Upper lobe of left lung (tissue), 6 donors: ENCODE results near the gene C18orf54. TPM values are rescaled to one million over a fixed set of nuclear protein-coding genes. Genes with fewer than 3 reads are reported as not detected.
A peak's percentile ranks its signal among the peaks of the same experiment; 100 is the strongest.
"Not testable (repeated sequence)": the region's sequence is repeated elsewhere in the genome, so short reads cannot be mapped to it uniquely, and the experiment has no call there.

Experiments
- ATAC-seq, 2 donors: fragments of 200-7000 bp; cut with Tn5 transposase; one replicate each; pipeline ENCODE4 v1.9.1; 2022; ENCODE audit warnings: mild to moderate bottlenecking in 2 of 2, moderate library complexity in 2 of 2; ENCODE audit not compliant: low FRiP score in 2 of 2
- DNase-seq, 2 donors: peaks; one replicate each; pipeline ENCODE4 v3.0.0-alpha.2; 2019 to 2020
- H3K27ac ChIP-seq, 4 donors: fragments of 200-600 bp; sonication (generic); one replicate each; pipeline ENCODE4 v1.5.1; 2016 to 2019
- H3K27me3 ChIP-seq, 4 donors: fragments of 200-600 bp; sonication (generic); one replicate each; pipeline ENCODE4 v1.5.1; 2017 to 2019
- H3K36me3 ChIP-seq, 4 donors: fragments of 200-600 bp; sonication (generic); one replicate each; pipeline ENCODE4 v1.5.1; 2016 to 2019
- H3K4me1 ChIP-seq, 4 donors: fragments of 200-600 bp; sonication (generic); one replicate each; pipeline ENCODE4 v1.5.1; 2018 to 2019
- H3K4me3 ChIP-seq, 4 donors: fragments of 200-600 bp; sonication (generic); one replicate each; pipeline ENCODE4 v1.5.1; 2017 to 2019; ENCODE audit warnings: mild to moderate bottlenecking in 2 of 4, moderate library complexity in 1 of 4
- H3K9me3 ChIP-seq, 4 donors: fragments of 200-600 bp; sonication (generic); one replicate each; pipeline ENCODE4 v1.5.1; 2018 to 2019
- CTCF ChIP-seq, 6 experiments: fragments of 450-650 bp in 4 of 6; fragments of 200-600 bp in 2 of 6; sonication (generic) in 2 of 6; IDR thresholded peaks; one replicate each; pipeline ENCODE4 v1.5.1; 2016 to 2019; ENCODE audit warnings: antibody characterized with exemption in 6 of 6
- EP300 ChIP-seq, 4 donors: sonication (generic); formaldehyde crosslinking; IDR thresholded peaks; one replicate each; pipeline ENCODE4 v1.5.1; 2017; ENCODE audit warnings: antibody characterized with exemption in 4 of 4, control low read depth in 2 of 4
- POLR2A ChIP-seq, 4 donors: fragments of 450-650 bp; IDR thresholded peaks; one replicate each; pipeline ENCODE4 v1.5.1; 2016 to 2017; ENCODE audit warnings: antibody characterized with exemption in 4 of 4, mild to moderate bottlenecking in 2 of 4
- POLR2AphosphoS5 ChIP-seq, 2 donors: sonication (generic); formaldehyde crosslinking; IDR thresholded peaks; one replicate each; pipeline ENCODE4 v1.5.1; 2017; ENCODE audit warnings: antibody characterized with exemption in 2 of 2
- WGBS, 2 donors: methylation state at CpG; one replicate each; pipeline ENCODE4 v1.1.5; 2017 to 2018; 5-methylcytosine and 5-hydroxymethylcytosine counted together
- total RNA-seq, 6 donors: library from RNA; depleted of rRNA in 4 of 6; stranded (reverse); fragments of >200 nt in 4 of 6; gene quantifications; one replicate each; pipeline versions ENCODE4 v1.1.0 to v1.2.1, GENCODE V29; 2016 to 2021
- donor health status: DM: no; HTN: no; CAD: no; lungs with moderate emphysema.
- donor health status: DM: no; HTN: yes; CAD: no; lungs with severe emphysema.

Gene C18orf54
- total RNA-seq, 6 donors from 2014 or later, result 0.91 to 4.9 (median 2.4) TPM

- ATAC-seq, result no peak
- no peak for DNase-seq
- Histone ChIP-seq H3K36me3 (no peaks in the 10 kb centered on the region), H3K4me1 (no peaks in the 10 kb centered on the region), H3K9me3 (no peaks in the 10 kb centered on the region), H3K27me3 (no peaks in the 10 kb centered on the region), H3K27ac (no peak overlapping the region), H3K4me3 (no peak overlapping the region)
- TF ChIP-seq POLR2A (IDR thresholded peaks at IDR 0.05), result no peak
- 87 to 92% methylated on average over 4 of the region's 4 CpGs for WGBS, 2 donors
Observed at GRCh38 chr18:54386043-54386442, 28.3 kb downstream of the C18orf54 start.

GRCh38 chr18:54386800-54387495 lies 29.2 kb downstream of the C18orf54 start:
- 95 to 97% methylated on average over 19 to 23 of the region's 23 CpGs for WGBS, 2 donors
- H3K27ac ChIP-seq, H3K27me3 ChIP-seq, H3K36me3 ChIP-seq, H3K4me3 ChIP-seq, ATAC-seq, H3K9me3 ChIP-seq, H3K4me1 ChIP-seq: not testable (repeated sequence)
- peak in 1 of 2 donors; percentile 52 for DNase-seq

- H3K27me3 ChIP-seq, result no peaks in the 10 kb centered on the region
- no peaks in the 10 kb centered on the region for H3K4me1 ChIP-seq
- DNase-seq (no peak), ATAC-seq (no peak)
- H3K9me3 ChIP-seq, result no peaks in the 10 kb centered on the region
- 81 to 87% methylated on average over 3 of the region's 3 CpGs for WGBS, 2 donors
- no peak overlapping the region for H3K27ac ChIP-seq
- TF ChIP-seq POLR2AphosphoS5 (IDR thresholded peaks at IDR 0.05) (no peak), POLR2A (IDR thresholded peaks at IDR 0.05) (no peak), CTCF (IDR thresholded peaks at IDR 0.05) (no peak), EP300 (IDR thresholded peaks at IDR 0.05) (no peak)
- no peaks in the 10 kb centered on the region for H3K36me3 ChIP-seq
- H3K4me3 ChIP-seq, result no peak overlapping the region
Observed at GRCh38 chr18:54387631-54388030, 29.9 kb downstream of the C18orf54 start.

- no peak overlapping the region for H3K4me3 ChIP-seq
- no peak overlapping the region for H3K27ac ChIP-seq
- TF ChIP-seq POLR2A (IDR thresholded peaks at IDR 0.05) (no peak), CTCF (IDR thresholded peaks at IDR 0.05) (no peak), EP300 (IDR thresholded peaks at IDR 0.05) (no peak), POLR2AphosphoS5 (IDR thresholded peaks at IDR 0.05) (no peak)
- H3K9me3 ChIP-seq, result no peaks in the 10 kb centered on the region
- no peaks in the 10 kb centered on the region for H3K4me1 ChIP-seq
- ATAC-seq (no peak), DNase-seq (peak in 1 of 2 donors; percentile 45)
- 54 to 58% methylated on average over 6 of the region's 6 CpGs for WGBS, 2 donors
- no peaks in the 10 kb centered on the region for H3K36me3 ChIP-seq
- H3K27me3 ChIP-seq, result no peaks in the 10 kb centered on the region
Observed at GRCh38 chr18:54388203-54389142, 30.8 kb downstream of the C18orf54 start.

GRCh38 chr18:54389143-54389505 lies 31.4 kb downstream of the C18orf54 start:
- no peak overlapping the region for H3K4me3 ChIP-seq
- H3K27ac ChIP-seq, result no peak overlapping the region
- DNase-seq, result no peak
- H3K27me3 ChIP-seq, result no peaks in the 10 kb centered on the region
- no peaks in the 10 kb centered on the region for H3K9me3 ChIP-seq
- no peaks in the 10 kb centered on the region for H3K36me3 ChIP-seq
- no peak for TF ChIP-seq CTCF (IDR thresholded peaks at IDR 0.05)
- TF ChIP-seq POLR2A (IDR thresholded peaks at IDR 0.05), result no peak
- TF ChIP-seq EP300 (IDR thresholded peaks at IDR 0.05), result no peak
- TF ChIP-seq POLR2AphosphoS5 (IDR thresholded peaks at IDR 0.05), result no peak
- ATAC-seq, result no peak
- 29 to 42% methylated on average over 2 of the region's 2 CpGs for WGBS, 2 donors
- no peaks in the 10 kb centered on the region for H3K4me1 ChIP-seq
